ENCODE results near the gene ATAD1. TPM values are rescaled to one million over a fixed set of nuclear protein-coding genes. Genes with fewer than 3 reads are reported as not detected.

ATAD1 gene
- total and polyA plus RNA-seq, 2 of the 8 experiments (the other 6 are each of a cell fraction or from before 2014, with no cell fraction given): 8.9 to 35.3 TPM

GRCh38 chr10:87740254-87740655, 77.8 kb downstream of the ATAD1 start (continued):
- TF ChIP-seq RXRA (IDR thresholded peaks at IDR 0.05; ENCODE audit: insufficient read depth, low read depth, low read length) (no peak), FOSL1 (IDR thresholded peaks at IDR 0.05; ENCODE audit: insufficient read depth, low read depth, low read length) (no peak), CBX5 (IDR thresholded peaks at IDR 0.05; ENCODE audit: low read depth, low read length) (no peak), JUND (IDR thresholded peaks at IDR 0.05; ENCODE audit: low read length) (no peak), BACH1 (IDR thresholded peaks at IDR 0.05; ENCODE audit: low read length) (no peak), SIX5 (IDR thresholded peaks at IDR 0.05; ENCODE audit: low read depth, low read length) (no peak)

All from H1 (cell line).